Thymus (tissue), 11 donors: ENCODE data around the gene CD59. TPM values are rescaled to one million over a fixed set of nuclear protein-coding genes. Genes with fewer than 3 reads are reported as not detected.
A peak's percentile ranks its signal among the peaks of the same experiment; 100 is the strongest.

Experiments used
- DNase-seq, 9 donors: peaks; one replicate each; pipeline ENCODE4 v3.0.0-alpha.2; 2013; ENCODE audit warnings: low spot score in 9 of 9, low read depth in 6 of 9, missing footprints in 1 of 9
- H3K27ac ChIP-seq, 2 donors: one replicate each; pipeline ENCODE4 v1.5.1; 2013; ENCODE audit warnings: control low read depth in 1 of 2, low read depth in 1 of 2, low read length in 1 of 2, mild to moderate bottlenecking in 1 of 2, moderate library complexity in 1 of 2
- H3K27me3 ChIP-seq, 2 donors: one replicate each; pipeline ENCODE4 v1.5.1; 2013; ENCODE audit warnings: low read length in 1 of 2; ENCODE audit not compliant: control insufficient read depth in 2 of 2, insufficient read depth in 1 of 2
- H3K36me3 ChIP-seq, 2 donors: one replicate each; pipeline ENCODE4 v1.5.1; 2013; ENCODE audit warnings: low read length in 1 of 2, mild to moderate bottlenecking in 1 of 2, moderate library complexity in 1 of 2; ENCODE audit not compliant: control insufficient read depth in 2 of 2, insufficient read depth in 2 of 2
- H3K4me1 ChIP-seq, 2 donors: one replicate each; pipeline ENCODE4 v1.5.1; 2013; ENCODE audit warnings: low read length in 2 of 2; ENCODE audit not compliant: control insufficient read depth in 2 of 2, insufficient read depth in 2 of 2
- H3K4me3 ChIP-seq, 2 donors: one replicate each; pipeline ENCODE4 v1.5.1; 2013; ENCODE audit warnings: low read length in 2 of 2, control low read depth in 1 of 2, mild to moderate bottlenecking in 1 of 2
- H3K9me3 ChIP-seq, 2 donors: one replicate each; pipeline ENCODE4 v1.5.1; 2013; ENCODE audit warnings: low read length in 1 of 2, mild to moderate bottlenecking in 1 of 2; ENCODE audit not compliant: control insufficient read depth in 2 of 2, insufficient read depth in 1 of 2
- WGBS: extraction: QIAGEN DNeasy Blood & Tissue Kit; methylation state at CpG from one replicate; pipeline ENCODE4 v1.1.7; 2013; 5-methylcytosine and 5-hydroxymethylcytosine counted together
- polyA plus RNA-seq: library from polyadenylated mRNA; stranded (reverse); fragments of 200-250 nt; gene quantifications from one replicate; pipeline ENCODE4 v1.2.3, GENCODE V29; 2013
- total RNA-seq: library from RNA; stranded (reverse); fragments of 120-200 nt; gene quantifications from one replicate; pipeline ENCODE4 v1.2.4, GENCODE V29; 2013
- donor health status: healthy.

CD59 gene
- total and polyA plus RNA-seq, 2 donors: 115 to 156 TPM

GRCh38 chr11:33703234-33703633 is 33.0 kb downstream of the CD59 start:
- Histone ChIP-seq H3K36me3 (peaks cover 14 to 15% of the 10 kb centered on the region in 2 donors), H3K4me3 (no peak overlapping the region), H3K4me1 (peaks cover 7 to 19% of the 10 kb centered on the region in 2 donors), H3K27ac (no peak overlapping the region), H3K27me3 (peaks cover 0 to 15% of the 10 kb centered on the region in 2 donors), H3K9me3 (no peaks in the 10 kb centered on the region)
- no peak for DNase-seq
- WGBS: 94% methylated on average over 5 of the region's 5 CpGs

- WGBS: 41% methylated on average over 7 of the region's 7 CpGs
- no peaks in the 10 kb centered on the region for H3K9me3 ChIP-seq
- H3K27ac ChIP-seq: peak overlapping the region; percentile 53 to 85
- DNase-seq: no peak
- H3K36me3 ChIP-seq: peaks cover 1 to 8% of the 10 kb centered on the region in 2 donors
- peak overlapping the region; percentile 51 to 62 for H3K4me3 ChIP-seq
- peaks cover 0 to 25% of the 10 kb centered on the region in 2 donors for H3K27me3 ChIP-seq
- peaks cover 8 to 22% of the 10 kb centered on the region in 2 donors for H3K4me1 ChIP-seq
Observed at GRCh38 chr11:33701302-33702230, 34.7 kb downstream of the CD59 start.

GRCh38 chr11:33700502-33701271 is 35.5 kb downstream of the CD59 start, which contains the start of gene C11orf91:
C11orf91 (minus strand) TSS chr11:33700826; CDS start chr11:33700740, 86 bp downstream.
- WGBS: under 1% methylated on average over 70 of the region's 72 CpGs
- H3K27me3 ChIP-seq: peaks cover 0 to 25% of the 10 kb centered on the region in 2 donors
- peak; percentile 81 to 98 (median 95) for DNase-seq
- H3K9me3 ChIP-seq: no peaks in the 10 kb centered on the region
- peak within 1 kb of the TSS; percentile 57 to 62 for H3K4me3 ChIP-seq
- peak within 1 kb of the TSS; percentile 53 to 85 for H3K27ac ChIP-seq
- H3K36me3 ChIP-seq: peaks cover 0 to 8% of the 10 kb centered on the region in 2 donors
- peaks cover 10 to 27% of the 10 kb centered on the region in 2 donors for H3K4me1 ChIP-seq

GRCh38 chr11:33700063-33700501 is 36.1 kb downstream of the CD59 start:
- Histone ChIP-seq H3K27ac (no peak overlapping the region), H3K27me3 (peaks cover 0 to 29% of the 10 kb centered on the region in 2 donors), H3K4me3 (peak overlapping the region; percentile 57 to 62), H3K36me3 (peaks cover 0 to 5% of the 10 kb centered on the region in 2 donors), H3K9me3 (no peaks in the 10 kb centered on the region), H3K4me1 (peaks cover 10 to 32% of the 10 kb centered on the region in 2 donors)
- 37% methylated on average over 25 of the region's 25 CpGs for WGBS
- no peak for DNase-seq

GRCh38 chr11:33699515-33700062 is 36.6 kb downstream of the CD59 start:
- Histone ChIP-seq H3K4me1 (peaks cover 10 to 37% of the 10 kb centered on the region in 2 donors), H3K27me3 (peaks cover 0 to 29% of the 10 kb centered on the region in 2 donors), H3K9me3 (no peaks in the 10 kb centered on the region), H3K36me3 (peaks cover 0 to 4% of the 10 kb centered on the region in 2 donors), H3K4me3 (peak overlapping the region in 1 of 2 donors; percentile 57), H3K27ac (no peak overlapping the region)
- WGBS: 84% methylated on average over 12 of the region's 12 CpGs
- DNase-seq: no peak

GRCh38 chr11:33698921-33699320 is 37.3 kb downstream of the CD59 start:
- Histone ChIP-seq H3K4me3 (no peak overlapping the region), H3K27me3 (peaks cover 0 to 29% of the 10 kb centered on the region in 2 donors), H3K27ac (no peak overlapping the region), H3K4me1 (peaks cover 10 to 38% of the 10 kb centered on the region in 2 donors), H3K9me3 (no peaks in the 10 kb centered on the region), H3K36me3 (peaks cover 0 to 2% of the 10 kb centered on the region in 2 donors)
- 94% methylated on average over 5 of the region's 5 CpGs for WGBS
- DNase-seq: no peak

DNA sequence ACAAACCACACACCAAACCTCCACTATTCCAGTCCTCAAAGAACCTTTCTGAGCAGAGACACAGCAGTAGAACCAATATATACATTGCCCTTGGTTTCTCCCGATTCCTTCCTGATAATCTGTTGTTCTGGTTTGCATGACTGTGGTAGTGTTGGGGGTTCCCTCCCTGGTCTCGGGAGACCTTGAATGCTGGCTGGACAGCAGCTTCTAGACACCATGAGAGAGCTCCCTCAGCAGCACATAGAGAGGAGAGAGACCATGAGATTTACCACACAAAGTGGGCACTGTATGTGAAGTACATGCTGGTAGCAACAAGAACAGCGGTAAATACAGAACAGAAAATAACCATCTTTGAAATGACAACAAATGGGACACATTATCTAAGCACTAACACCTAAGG is 38.2 kb downstream of the CD59 start:
- WGBS: 96% methylated on average over 3 of the region's 3 CpGs
- peaks cover 0 to 29% of the 10 kb centered on the region in 2 donors for H3K27me3 ChIP-seq
- H3K27ac ChIP-seq: no peak overlapping the region
- no peak for DNase-seq
- no peaks in the 10 kb centered on the region for H3K36me3 ChIP-seq
- no peaks in the 10 kb centered on the region for H3K9me3 ChIP-seq
- H3K4me3 ChIP-seq: no peak overlapping the region
- peaks cover 10 to 38% of the 10 kb centered on the region in 2 donors for H3K4me1 ChIP-seq

DNA sequence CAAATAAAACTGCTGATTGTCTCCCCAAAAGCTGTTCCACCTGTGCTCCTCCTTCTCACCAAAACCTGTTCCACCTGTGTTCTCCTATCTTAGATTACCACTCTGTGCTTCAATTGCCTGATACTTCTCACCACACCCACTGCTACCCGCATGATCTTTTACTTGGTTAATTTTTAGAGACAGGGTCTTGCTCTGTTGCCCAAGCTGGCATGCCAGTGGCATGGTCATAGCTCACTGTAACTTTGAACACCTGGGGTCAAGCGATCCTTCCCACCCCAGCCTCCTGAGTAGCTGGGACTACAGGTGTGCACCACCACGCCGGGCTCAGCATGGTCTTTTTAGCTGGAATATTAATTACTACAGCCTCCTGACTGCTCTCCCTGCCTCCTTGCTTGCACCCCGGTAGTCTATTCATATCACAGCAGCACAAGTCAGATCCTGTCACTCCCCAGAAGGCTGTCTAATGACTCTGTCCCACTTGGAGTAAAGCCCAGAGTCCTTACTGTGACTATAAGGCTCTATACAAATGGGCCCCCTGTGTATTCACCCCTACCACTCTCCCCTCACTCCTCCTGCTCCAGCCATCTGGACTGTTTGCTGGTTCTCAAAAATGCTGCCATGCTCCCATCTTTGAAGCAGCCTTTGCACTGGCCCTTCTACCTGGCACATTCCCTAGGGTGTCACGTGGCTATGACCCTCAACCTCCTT is 39.1 kb downstream of the CD59 start:
- H3K27ac ChIP-seq: peak overlapping the region in 1 of 2 donors; percentile 20
- DNase-seq: no peak
- H3K36me3 ChIP-seq: no peaks in the 10 kb centered on the region
- H3K4me1 ChIP-seq: peaks cover 10 to 36% of the 10 kb centered on the region in 2 donors
- H3K4me3 ChIP-seq: no peak overlapping the region
- 95% methylated on average over 6 of the region's 6 CpGs for WGBS
- no peaks in the 10 kb centered on the region for H3K9me3 ChIP-seq
- peaks cover 0 to 29% of the 10 kb centered on the region in 2 donors for H3K27me3 ChIP-seq
